Upper lobe of right lung (tissue), 1 donor: ENCODE results near the gene ENTPD1. TPM values are rescaled to one million over a fixed set of nuclear protein-coding genes. Genes with fewer than 3 reads are reported as not detected.
A peak's percentile ranks its signal among the peaks of the same experiment; 100 is the strongest.

Experiments
- ATAC-seq: fragments of 200-7000 bp; cut with Tn5 transposase; one replicate; pipeline ENCODE4 v1.9.1; 2020; ENCODE audit warnings: mild to moderate bottlenecking, moderate library complexity
- DNase-seq: peaks from one replicate; pipeline ENCODE4 v3.0.0-alpha.2; 2020
- H3K27ac ChIP-seq: fragments of 200-600 bp; one replicate; pipeline ENCODE4 v1.8.0; 2022
- H3K27me3 ChIP-seq: fragments of 200-600 bp; one replicate; pipeline ENCODE4 v1.8.0; 2022; ENCODE audit warnings: mild to moderate bottlenecking
- H3K36me3 ChIP-seq: fragments of 200-600 bp; one replicate; pipeline ENCODE4 v1.8.0; 2022
- H3K4me1 ChIP-seq: fragments of 200-600 bp; one replicate; pipeline ENCODE4 v1.8.0; 2022
- H3K4me3 ChIP-seq: fragments of 200-600 bp; one replicate; pipeline ENCODE4 v1.8.0; 2022; ENCODE audit warnings: mild to moderate bottlenecking
- H3K9me3 ChIP-seq: fragments of 200-600 bp; one replicate; pipeline ENCODE4 v1.8.0; 2022
- CTCF ChIP-seq: fragments of 200-600 bp; IDR thresholded peaks from one replicate; pipeline ENCODE4 v1.8.0; 2022; ENCODE audit warnings: antibody characterized with exemption
- intact Hi-C: fragments of 100-400 bp; cut with DNase I; formaldehyde crosslinking; loops from one replicate; pipeline ENCODE4 v1.11.0; 2022
- total RNA-seq: library from RNA; stranded (reverse); fragmentation: NEBNext Ultra II Directional; extraction: Animal tissue kit (Norgen Biotek cat#: 25700); gene quantifications from one replicate; pipeline ENCODE4 v1.2.1, GENCODE V29; 2021
- donor health status: DM: no; HTN: yes; CAD: no; lungs with severe emphysema.

The ENTPD1 gene
- total RNA-seq, 1 donor from 2014 or later = 64.6 TPM

DNA sequence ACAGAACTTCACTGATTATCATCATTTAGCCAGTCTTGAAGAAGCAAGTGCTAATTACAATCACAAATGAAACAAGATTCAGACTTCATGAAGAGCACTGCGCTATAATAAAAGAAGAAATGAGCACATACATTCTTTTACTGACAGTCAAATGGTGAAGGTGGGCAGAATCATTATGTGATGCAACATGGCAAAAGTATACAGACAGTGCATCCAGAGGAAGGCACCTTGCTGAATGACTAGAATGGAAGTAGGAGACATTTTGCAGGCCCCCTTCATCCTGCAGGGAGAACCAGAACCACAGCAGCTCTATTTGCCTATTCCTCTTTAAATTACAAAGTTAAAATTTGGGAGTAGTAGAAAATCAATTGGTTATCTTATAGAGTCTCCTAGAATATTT, 120.8 kb downstream of the ENTPD1 start:
- Histone ChIP-seq H3K27me3 (no peaks in the 10 kb centered on the region), H3K9me3 (no peaks in the 10 kb centered on the region), H3K4me3 (no peak overlapping the region), H3K27ac (no peak overlapping the region), H3K36me3 (peaks cover 11% of the 10 kb centered on the region), H3K4me1 (no peaks in the 10 kb centered on the region)
- intact Hi-C loops = no loop called here
- no peak for TF ChIP-seq CTCF
- DNase-seq (no peak), ATAC-seq (no peak)

DNA sequence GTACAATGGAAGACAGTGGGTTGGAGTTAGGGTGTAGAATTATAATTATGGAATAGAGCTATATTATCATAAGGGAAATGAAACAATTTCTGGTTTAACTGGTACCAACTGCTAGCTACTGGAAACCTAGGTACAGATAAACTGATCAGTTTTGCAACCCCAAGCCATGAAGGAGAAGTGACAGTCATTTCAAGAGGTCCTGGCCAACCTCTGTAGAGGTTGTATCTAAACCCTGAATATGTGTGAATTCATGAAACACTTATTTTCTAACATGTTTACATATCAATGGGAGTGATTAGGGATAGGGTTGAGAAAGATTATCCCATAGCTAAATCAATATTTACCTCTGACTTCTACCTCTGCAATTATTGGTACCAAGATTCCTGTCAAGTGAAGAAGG, 121.9 kb downstream of the ENTPD1 start:
- intact Hi-C loops = no loop called here
- H3K9me3 ChIP-seq = no peaks in the 10 kb centered on the region
- ATAC-seq (no peak), DNase-seq (no peak)
- H3K27me3 ChIP-seq = no peaks in the 10 kb centered on the region
- H3K4me3 ChIP-seq = no peak overlapping the region
- TF ChIP-seq CTCF = no peak
- no peaks in the 10 kb centered on the region for H3K4me1 ChIP-seq
- peaks cover 5% of the 10 kb centered on the region for H3K36me3 ChIP-seq
- no peak overlapping the region for H3K27ac ChIP-seq

- Histone ChIP-seq H3K27me3 (no peaks in the 10 kb centered on the region), H3K4me3 (no peak overlapping the region), H3K27ac (peak overlapping the region; percentile 6), H3K36me3 (no peaks in the 10 kb centered on the region), H3K9me3 (no peaks in the 10 kb centered on the region), H3K4me1 (no peaks in the 10 kb centered on the region)
- TF ChIP-seq CTCF = no peak
- ATAC-seq (no peak), DNase-seq (no peak)
- intact Hi-C loops = no loop called here
Observed at GRCh38 chr10:95880704-95881103, 124.7 kb downstream of the ENTPD1 start.

DNA sequence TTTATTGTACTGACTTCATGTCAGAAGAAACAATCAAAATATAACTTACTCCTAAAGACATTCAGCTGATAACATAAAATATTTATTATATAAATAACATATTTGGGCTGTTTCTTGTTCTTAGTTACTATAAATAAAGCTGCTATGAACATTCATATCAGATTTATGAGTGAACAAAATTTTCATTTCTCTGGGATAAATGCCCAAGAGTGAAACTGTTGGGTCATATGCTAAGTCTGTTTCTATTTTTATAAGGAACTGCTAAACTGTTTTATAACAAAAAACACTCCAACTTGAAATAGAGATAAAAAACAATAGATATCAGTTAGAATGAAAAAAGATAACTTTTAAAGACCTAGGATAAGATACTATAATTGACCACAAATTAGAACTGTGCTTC, 125.4 kb downstream of the ENTPD1 start:
- TF ChIP-seq CTCF = no peak
- Histone ChIP-seq H3K4me3 (no peak overlapping the region), H3K36me3 (no peaks in the 10 kb centered on the region), H3K9me3 (no peaks in the 10 kb centered on the region), H3K27ac (peak overlapping the region; percentile 6), H3K4me1 (no peaks in the 10 kb centered on the region), H3K27me3 (no peaks in the 10 kb centered on the region)
- ATAC-seq (no peak), DNase-seq (no peak)
- intact Hi-C loops = no loop called here

DNA sequence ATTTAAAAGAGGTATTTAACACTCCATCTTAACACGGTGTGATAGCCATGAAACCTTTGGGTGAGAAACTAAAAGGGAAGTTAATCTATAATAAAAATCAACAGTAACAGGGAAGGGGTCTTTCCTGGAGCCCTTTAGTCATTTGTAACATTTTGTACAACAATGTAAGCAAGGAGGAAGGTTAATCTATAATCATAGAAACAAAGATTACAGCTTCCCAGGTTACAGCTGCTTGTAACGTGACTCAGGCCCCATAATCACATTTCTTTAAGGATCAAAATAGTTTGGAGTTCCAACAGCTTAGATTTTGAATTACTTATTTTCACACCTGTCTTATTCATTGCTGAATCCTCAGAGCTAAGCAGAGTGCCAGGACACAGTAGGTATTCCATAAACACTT, 133.9 kb downstream of the ENTPD1 start:
- no peak for ATAC-seq
- intact Hi-C loops = no loop called here
- TF ChIP-seq CTCF = no peak

More for the DNA sequence above, 133.9 kb downstream of the ENTPD1 start:
- no peak for DNase-seq
- no peak overlapping the region for H3K4me3 ChIP-seq
- H3K27me3 ChIP-seq = no peaks in the 10 kb centered on the region
- no peaks in the 10 kb centered on the region for H3K4me1 ChIP-seq
- H3K27ac ChIP-seq = no peak overlapping the region
- H3K9me3 ChIP-seq = no peaks in the 10 kb centered on the region
- H3K36me3 ChIP-seq = no peaks in the 10 kb centered on the region
